DOHH2 (cell line): ENCODE results near the gene MAP3K20.

Experiments used
- CTCF ChIP-seq: fragments of 200-600 bp; sonication (generic); IDR thresholded peaks from one replicate; pipeline ENCODE4 v1.5.1; 2014; ENCODE audit warnings: antibody characterized with exemption, mild to moderate bottlenecking, low read depth, low read length; ENCODE audit not compliant: poor library complexity, severe bottlenecking
- EZH2phosphoT487 ChIP-seq: fragments of 200-600 bp; sonication (generic); IDR thresholded peaks from 2 replicates; pipeline ENCODE4 v1.6.1; 2017; ENCODE audit warnings: borderline replicate concordance, mild to moderate bottlenecking, antibody characterized with exemption, low read length, moderate library complexity, mixed read lengths

- TF ChIP-seq CTCF (no peak), EZH2phosphoT487 (no peak)
These were observed 49.2 kb upstream of the MAP3K20 start for GRCh38 chr2:173026479-173026878.
